GM19025 (cell line): Measurements from ENCODE around the gene VMAC.
A peak's percentile ranks its signal among the peaks of the same experiment; 100 is the strongest.

ENCODE experiments used
- ATAC-seq: cut with Tn5 transposase; IDR thresholded peaks from one replicate; pipeline ENCODE4 v1.9.1; 2021; ENCODE audit warnings: mild to moderate bottlenecking, low read depth, moderate library complexity; ENCODE audit not compliant: unreplicated experiment

Gene VMAC

DNA sequence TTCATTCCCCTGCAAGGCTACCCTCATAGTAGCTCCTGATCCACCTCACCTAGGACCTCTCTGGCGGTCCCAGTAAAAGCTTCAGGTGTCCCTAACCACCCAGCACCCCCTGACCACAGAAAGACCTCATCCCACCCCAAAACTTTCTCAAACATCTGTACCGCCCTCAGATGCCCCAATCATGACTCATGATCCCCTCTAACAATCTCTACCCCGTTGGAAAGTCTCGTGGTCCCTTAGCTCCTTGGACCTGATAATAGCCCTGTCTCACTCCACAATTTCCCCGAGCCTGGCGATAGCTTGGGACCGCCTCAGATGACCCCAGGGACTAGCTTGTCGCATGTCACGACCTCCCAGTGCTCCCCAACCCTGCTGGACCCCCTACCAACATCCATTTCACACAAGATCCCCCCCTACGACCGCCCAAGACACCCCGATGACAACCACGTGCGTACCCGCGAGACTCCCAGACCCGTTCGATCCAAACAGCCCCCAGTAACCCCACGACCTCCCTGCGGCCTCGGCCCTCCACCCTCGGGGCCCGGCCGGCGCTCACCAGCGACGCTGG is 1.5 kb upstream of the VMAC start:
- no peak for ATAC-seq

GRCh38 chr19:5903624-5904351 is 884 bp upstream of the VMAC start, which contains the start of gene NDUFA11:
TSS of gene NDUFA11 (minus strand) at chr19:5903790. CDS start at chr19:5903708, 82 bp downstream.
- ATAC-seq = peak; percentile 27

DNA sequence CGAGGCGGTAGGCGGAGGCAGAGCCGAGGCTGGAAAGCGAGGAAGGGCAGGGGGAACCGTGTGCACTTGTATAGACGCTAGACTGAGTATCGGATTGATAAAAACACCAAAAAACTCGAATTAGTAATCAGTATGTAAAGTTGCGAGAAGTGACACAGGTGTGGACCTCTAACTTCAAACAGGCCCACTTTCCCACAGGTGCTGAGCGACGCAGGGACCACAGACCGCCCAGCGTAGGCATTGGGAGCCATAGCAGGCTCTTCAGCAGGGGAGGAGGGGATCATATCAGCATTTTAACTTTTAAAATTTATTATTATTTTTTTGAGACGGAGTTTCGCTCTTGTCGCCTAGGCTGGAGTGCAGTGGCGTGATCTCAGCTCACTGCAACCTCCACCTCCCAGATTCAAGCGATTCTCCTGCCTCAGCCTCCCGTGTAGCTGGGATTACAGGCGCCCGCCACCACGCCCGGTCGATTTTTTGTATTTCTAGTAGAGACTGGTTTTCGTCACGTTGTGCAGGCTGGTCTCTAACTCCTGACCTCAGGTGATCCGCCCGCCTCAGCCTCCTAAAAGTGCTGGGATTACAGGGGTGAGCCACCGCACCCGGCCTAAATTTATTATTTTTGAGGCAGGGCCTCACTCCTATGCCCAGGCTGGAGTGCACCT is 574 bp downstream of the VMAC start:
- no peak for ATAC-seq

- no peak for ATAC-seq
These were observed 2.6 kb downstream of the VMAC start for GRCh38 chr19:5907241-5907640.

- ATAC-seq = no peak
These were observed 4.2 kb downstream of the VMAC start for GRCh38 chr19:5908773-5909442.

DNA sequence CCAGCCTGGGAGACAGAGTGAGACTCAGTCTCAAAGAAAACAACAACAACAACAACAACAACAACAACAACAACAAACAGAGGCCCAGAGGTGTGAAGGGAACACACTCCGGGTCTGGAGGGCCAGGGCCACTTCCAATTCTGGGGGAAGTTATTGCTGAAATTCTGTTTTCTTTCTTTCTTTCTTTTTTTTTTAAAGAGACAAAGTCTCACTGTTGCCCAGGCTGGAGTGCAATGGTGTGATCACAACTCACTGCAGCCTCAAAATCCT is 5.9 kb downstream of the VMAC start:
- no peak for ATAC-seq

DNA sequence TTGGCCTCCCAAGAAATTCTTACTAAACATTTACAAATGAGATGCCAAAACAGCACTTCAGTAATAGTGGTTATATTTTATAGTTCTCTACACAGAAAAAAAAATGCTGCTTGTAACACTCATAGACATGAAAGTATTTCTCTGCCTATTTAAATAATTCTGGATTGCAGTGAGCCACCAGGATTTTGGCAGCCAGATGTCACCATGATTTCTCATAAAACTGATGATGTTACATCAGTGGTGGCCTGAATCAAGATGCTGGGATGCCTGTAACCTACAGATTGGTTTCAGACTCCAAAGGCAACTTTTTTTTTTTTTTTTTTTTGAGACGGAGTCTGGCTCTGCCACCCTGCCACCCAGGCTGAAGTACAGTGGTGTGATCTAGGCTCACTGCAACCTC is 6.7 kb downstream of the VMAC start:
- ATAC-seq = no peak

DNA sequence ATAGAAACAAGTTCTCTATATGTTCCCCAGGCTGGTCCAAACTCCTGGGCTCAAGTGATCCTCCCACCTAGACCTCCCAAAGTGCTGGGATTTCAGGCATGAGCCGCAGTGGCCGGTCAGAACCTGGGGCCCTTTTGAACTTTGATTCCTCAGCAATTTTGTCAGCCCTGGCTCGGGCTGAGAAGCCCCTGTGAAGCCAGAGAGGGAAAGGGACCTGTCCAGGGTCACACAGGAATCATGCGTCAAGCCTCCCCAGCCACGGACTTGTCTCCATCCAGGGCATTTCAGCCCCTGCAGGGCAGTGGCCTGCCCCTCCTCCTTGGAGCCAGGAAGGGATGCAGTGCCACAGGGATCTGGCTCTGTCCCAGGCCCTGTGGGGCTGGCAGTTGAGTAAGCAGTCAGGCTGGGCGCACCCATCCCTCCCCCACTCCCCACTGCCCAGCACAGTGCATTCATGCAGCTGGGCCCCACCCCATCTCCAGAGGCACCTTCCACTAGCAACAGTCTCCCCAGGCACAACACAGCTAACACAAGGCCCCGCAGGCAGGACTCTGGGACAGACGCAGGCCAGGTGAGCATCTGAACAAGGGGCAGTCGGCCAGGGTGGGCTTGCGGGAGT is 9.2 kb downstream of the VMAC start, which contains the start of gene CAPS:
CAPS (plus strand) TSS at position 516 of the 619 bp plus-strand sequence. CDS start 153 bp downstream, outside the sequence.
- no peak for ATAC-seq

DNA sequence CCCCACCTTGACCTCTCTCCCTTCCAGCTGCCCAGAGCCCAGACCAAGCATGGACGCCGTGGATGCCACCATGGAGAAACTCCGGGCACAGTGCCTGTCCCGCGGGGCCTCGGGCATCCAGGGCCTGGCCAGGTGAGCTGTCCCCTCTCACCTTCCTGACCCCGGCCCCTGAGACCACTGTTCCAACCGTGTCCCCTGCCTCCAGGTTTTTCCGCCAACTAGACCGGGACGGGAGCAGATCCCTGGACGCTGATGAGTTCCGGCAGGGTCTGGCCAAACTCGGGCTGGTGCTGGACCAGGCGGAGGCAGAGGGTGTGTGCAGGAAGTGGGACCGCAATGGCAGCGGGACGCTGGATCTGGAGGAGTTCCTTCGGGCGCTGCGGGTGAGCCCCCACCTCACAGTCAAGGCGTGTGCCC is 9.7 kb downstream of the VMAC start:
- ATAC-seq = no peak

DNA sequence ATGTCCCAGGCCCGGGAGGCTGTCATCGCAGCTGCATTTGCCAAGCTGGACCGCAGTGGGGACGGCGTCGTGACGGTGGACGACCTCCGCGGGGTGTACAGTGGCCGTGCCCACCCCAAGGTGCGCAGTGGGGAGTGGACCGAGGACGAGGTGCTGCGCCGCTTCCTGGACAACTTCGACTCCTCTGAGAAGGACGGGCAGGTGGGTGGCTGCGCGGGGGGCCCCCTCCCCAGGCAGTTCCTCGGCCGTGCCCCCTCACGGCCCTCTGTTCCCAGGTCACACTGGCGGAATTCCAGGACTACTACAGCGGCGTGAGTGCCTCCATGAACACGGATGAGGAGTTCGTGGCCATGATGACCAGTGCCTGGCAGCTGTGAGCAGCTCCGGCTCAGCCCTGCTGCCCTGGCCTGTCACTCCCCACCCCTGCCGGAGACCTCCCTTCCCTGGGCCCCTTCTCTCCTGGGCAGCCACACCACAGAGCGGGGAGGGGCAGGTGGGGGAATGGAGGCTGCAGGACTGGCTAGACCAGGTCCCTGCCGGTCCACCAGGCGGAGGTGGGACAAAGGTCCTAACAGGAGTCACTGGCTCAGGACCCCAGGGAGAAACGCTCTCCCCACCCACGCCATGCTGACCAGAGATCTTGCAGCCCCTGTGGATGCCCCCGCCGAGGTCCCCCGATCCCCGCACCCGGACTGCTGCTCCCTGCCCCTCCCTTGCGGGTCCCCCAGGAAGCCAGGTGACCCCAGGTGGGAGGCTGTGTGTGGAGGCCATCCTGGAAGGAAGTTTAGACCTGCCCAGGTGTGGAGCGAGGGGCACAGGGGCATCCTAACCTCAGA is 10.5 kb downstream of the VMAC start:
- no peak for ATAC-seq

DNA sequence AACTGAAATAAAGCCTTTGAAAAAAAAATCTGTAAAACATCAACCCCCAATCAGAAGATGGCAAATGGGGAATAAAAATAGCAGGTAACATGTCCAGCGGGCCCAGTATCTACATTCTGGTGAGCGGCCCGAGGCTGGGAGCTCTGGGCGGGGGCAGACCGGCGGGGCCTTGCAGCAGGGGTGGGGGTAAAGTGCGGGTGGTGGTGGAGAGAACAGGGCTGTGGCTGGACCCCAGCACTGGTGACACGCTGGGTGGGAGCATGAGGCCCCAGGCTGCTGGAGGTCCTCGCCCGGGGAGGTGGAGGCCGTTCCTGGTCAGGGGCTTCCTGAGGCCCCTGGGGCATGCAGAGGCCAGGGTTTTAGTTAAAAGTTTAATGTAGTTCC is 11.1 kb downstream of the VMAC start:
- ATAC-seq = no peak

DNA sequence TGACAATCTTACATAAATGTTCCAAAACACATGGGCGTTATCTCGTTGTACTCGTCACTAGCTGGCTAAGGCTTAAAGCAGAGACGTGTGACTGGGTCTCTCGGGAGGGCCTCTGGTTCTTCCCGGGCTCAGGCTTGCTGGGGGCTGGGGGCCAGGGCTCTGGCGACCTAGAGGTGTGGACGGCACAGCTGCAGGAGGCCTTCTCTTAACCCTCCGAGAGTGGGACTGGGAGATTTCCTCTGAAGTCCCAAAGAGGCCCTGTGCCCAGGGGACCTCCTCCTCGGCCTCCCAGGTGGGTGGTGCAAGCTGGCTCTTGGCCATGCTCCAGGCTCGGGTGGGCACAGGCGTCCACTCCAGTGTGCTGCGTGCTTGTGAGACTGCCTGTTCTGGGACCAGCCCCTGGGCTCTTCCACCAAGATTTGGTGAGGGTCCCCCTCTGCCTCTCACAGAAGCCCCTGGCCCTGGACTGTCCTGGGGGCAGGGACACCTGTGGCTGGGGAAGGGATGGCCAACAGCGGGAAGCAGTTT is 11.6 kb downstream of the VMAC start:
- no peak for ATAC-seq

GRCh38 chr19:5917431-5918107 is 12.9 kb downstream of the VMAC start:
- ATAC-seq = no peak

- ATAC-seq = no peak
These were observed 13.9 kb downstream of the VMAC start for GRCh38 chr19:5918463-5919079.

GRCh38 chr19:5921516-5922160 is 17.0 kb downstream of the VMAC start:
- ATAC-seq = no peak

DNA sequence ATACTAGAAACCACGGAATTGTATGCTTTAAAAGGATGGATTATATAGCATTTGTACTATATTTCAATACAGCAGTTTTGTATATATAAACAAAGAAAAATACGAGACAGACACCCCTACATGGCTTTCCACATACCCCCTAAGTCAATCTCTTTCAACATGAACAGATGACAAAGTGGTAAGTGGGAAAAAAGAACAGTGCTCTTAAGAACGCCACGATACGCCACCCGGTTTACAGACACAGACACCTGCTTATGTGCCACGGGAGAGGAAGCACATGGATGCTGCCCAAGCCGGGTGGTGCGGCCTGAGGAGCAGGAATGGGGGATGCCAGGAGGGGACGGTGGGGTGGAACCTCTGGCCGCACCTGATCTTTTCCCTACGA is 17.5 kb downstream of the VMAC start:
- no peak for ATAC-seq

- no peak for ATAC-seq
These were observed 18.7 kb downstream of the VMAC start for GRCh38 chr19:5923356-5923755.

DNA sequence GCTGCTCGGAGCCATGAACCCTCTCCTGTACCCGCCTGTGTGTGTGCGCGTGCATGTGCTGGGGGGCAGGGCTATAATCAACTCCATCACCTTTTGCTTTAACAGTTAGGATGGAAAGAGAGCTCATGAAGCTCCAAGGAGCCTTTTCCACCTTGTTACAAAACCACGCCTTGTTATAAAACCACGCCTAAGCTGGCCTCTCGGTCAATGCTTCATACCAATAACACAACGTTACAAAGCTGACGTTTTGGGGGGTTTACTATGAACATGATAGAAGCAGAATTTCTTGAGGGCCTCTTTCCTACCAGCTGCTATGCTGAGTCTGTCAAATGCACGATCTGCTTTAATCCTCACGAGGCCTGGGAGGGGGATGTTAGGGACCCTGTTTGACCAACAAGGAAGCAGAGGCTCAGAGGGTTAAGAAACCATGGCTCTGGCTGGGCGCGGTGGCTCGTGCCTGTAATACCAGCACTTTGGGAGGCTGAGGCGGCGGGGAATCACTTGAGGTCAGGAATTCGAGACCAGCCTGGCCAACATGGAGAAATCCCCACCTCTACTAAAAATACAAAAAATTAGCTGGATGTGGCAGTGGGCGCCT is 21.3 kb downstream of the VMAC start:
- no peak for ATAC-seq
